HepG2 (cell line): ENCODE measurements around the gene FCER1G. TPM values are rescaled to one million over a fixed set of nuclear protein-coding genes. Genes with fewer than 3 reads are reported as not detected.
"Not testable (repeated sequence)": the region's sequence is repeated elsewhere in the genome, so short reads cannot be mapped to it uniquely, and the experiment has no call there.

Experiments
- ATAC-seq: fragments of 200-7000 bp; cut with Tn5 transposase; 3 replicates; pipeline ENCODE4 v1.9.1; 2020; ENCODE audit warnings: mild to moderate bottlenecking, moderate library complexity
- BruUV-seq: library from RNA; stranded (reverse); fragments of 400-500 nt; replicated peaks from 2 replicates; lab custom pipeline; 2021; lab: Mats Ljungman, UMichigan
- CTCF ChIA-PET: fragments of 300-600 bp; formaldehyde crosslinking; extraction: SDS; loops from one replicate; lab custom pipeline; 2021; ENCODE audit warnings: low total read pairs, inconsistent platforms, low intra/inter-chr PET ratio; lab: Yijun Ruan, JAX
- POLR2A ChIA-PET: fragments of 350-600 bp; sonication (Branson Sonifier 250); formaldehyde crosslinking; loops from one replicate; lab custom pipeline; 2020; ENCODE audit warnings: antibody characterized with exemption, inconsistent platforms; lab: Yijun Ruan, JAX
- DNase-seq: peaks from one replicate; pipeline ENCODE4 v3.0.0-alpha.2; 2015; ENCODE audit warnings: low spot score
- FAIRE-seq: peaks from 3 replicates; lab custom pipeline; 2011; peaks lifted over from hg19 to GRCh38; lab: Jason Lieb, UNC
- H2AFZ ChIP-seq: one replicate; pipeline ENCODE4 v1.6.1; 2011; ENCODE audit warnings: low read length, inconsistent platforms
- H3K27ac ChIP-seq: fragments of 300-600 bp; 3 replicates; pipeline ENCODE4 v1.8.0; 2011; ENCODE audit warnings: mixed run types, mild to moderate bottlenecking, mixed read lengths, low read length, inconsistent platforms; ENCODE audit not compliant: insufficient read depth; ENCODE audit errors: extremely low read length
- H3K27me3 ChIP-seq, 2 experiments: fragments of 200-600 bp in 1 of 2; 2 replicates in 1 of 2; 3 replicates in 1 of 2; pipeline versions ENCODE4 v1.6.0 to v1.8.0; 2011; ENCODE audit warnings: low read length in 2 of 2, mild to moderate bottlenecking in 2 of 2, moderate library complexity in 2 of 2, inconsistent platforms in 1 of 2; ENCODE audit not compliant: insufficient read depth in 2 of 2, control insufficient read depth in 1 of 2
- H3K36me3 ChIP-seq, 2 experiments: fragments of 200-600 bp in 1 of 2; replicated peaks in 1 of 2; 2 replicates in 1 of 2; 3 replicates in 1 of 2; pipeline versions ENCODE4 v1.5.1 to v1.8.0; 2011; ENCODE audit warnings: low read length in 2 of 2, inconsistent platforms in 1 of 2; ENCODE audit not compliant: insufficient read depth in 2 of 2, control insufficient read depth in 1 of 2
- H3K4me1 ChIP-seq: 2 replicates; pipeline ENCODE4 v1.5.1; 2012; ENCODE audit warnings: low read length, inconsistent platforms; ENCODE audit not compliant: insufficient read depth
- H3K4me2 ChIP-seq: 2 replicates; pipeline ENCODE4 v1.6.0; 2011; ENCODE audit warnings: low read depth, low read length, inconsistent platforms
- H3K4me3 ChIP-seq, 3 experiments: fragments of 200-600 bp in 1 of 3; sonication (generic), shearing (Covaris generic) in 1 of 3; replicated peaks in 1 of 3; 2 replicates each; pipeline ENCODE4 v1.5.1; 2011 to 2016; ENCODE audit warnings: low read length in 3 of 3, inconsistent platforms in 2 of 3, low read depth in 2 of 3, mild to moderate bottlenecking in 2 of 3, control low read depth in 1 of 3, mixed read lengths in 1 of 3; ENCODE audit not compliant: insufficient read depth in 1 of 3
- H3K79me2 ChIP-seq: one replicate; pipeline ENCODE4 v1.6.1; 2011; ENCODE audit warnings: low read length, inconsistent platforms; ENCODE audit not compliant: insufficient read depth
- H3K9ac ChIP-seq: 2 replicates; pipeline ENCODE4 v1.6.0; 2011; ENCODE audit warnings: mild to moderate bottlenecking, low read depth, low read length, inconsistent platforms; ENCODE audit not compliant: insufficient read depth
- H3K9me3 ChIP-seq: 2 replicates; pipeline ENCODE4 v1.5.1; 2012; ENCODE audit warnings: mild to moderate bottlenecking, low read length
- H4K20me1 ChIP-seq: 2 replicates; pipeline ENCODE4 v1.6.0; 2011; ENCODE audit warnings: inconsistent platforms, mild to moderate bottlenecking, low read length, moderate library complexity; ENCODE audit not compliant: insufficient read depth
- ATM ChIP-seq: fragments of 450-650 bp; IDR thresholded peaks from 2 replicates; pipeline ENCODE4 v1.7.1; 2017; ENCODE audit warnings: mild to moderate bottlenecking, borderline replicate concordance
- ELF3 ChIP-seq: IDR thresholded peaks from 2 replicates; pipeline ENCODE4 v1.6.1; 2016; ENCODE audit warnings: missing genetic modification reagents, missing compliant biosample characterization
- KAT8 ChIP-seq: IDR thresholded peaks from 2 replicates; pipeline ENCODE4 v1.6.1; 2016; ENCODE audit warnings: missing genetic modification reagents, missing compliant biosample characterization
- MAFF ChIP-seq: IDR thresholded peaks from 2 replicates; pipeline ENCODE4 v1.6.1; 2011; ENCODE audit warnings: low read depth, low read length, improper control_type of control experiment
- MAFK ChIP-seq, 2 experiments: IDR thresholded peaks in 1 of 2; conservative IDR thresholded peaks in 1 of 2; 2 replicates each; pipeline ENCODE4 v1.6.1; 2011; ENCODE audit warnings: improper control_type of control experiment in 2 of 2, low read length in 2 of 2
- NFYB ChIP-seq: sonication (generic); formaldehyde crosslinking; IDR thresholded peaks from 2 replicates; pipeline ENCODE4 v1.4.0; 2020; ENCODE audit warnings: missing genetic modification reagents
- NFYC ChIP-seq: IDR thresholded peaks from 2 replicates; pipeline ENCODE4 v1.6.1; 2016; ENCODE audit warnings: missing genetic modification reagents, missing compliant biosample characterization
- NR2F6 ChIP-seq, 2 experiments: IDR thresholded peaks; 2 replicates each; pipeline ENCODE4 v1.6.1; 2016; ENCODE audit warnings: antibody characterized with exemption in 1 of 2, mild to moderate bottlenecking in 1 of 2
- TBL1XR1 ChIP-seq: fragments of 150-350 bp; IDR thresholded peaks from 2 replicates; pipeline ENCODE4 v1.6.1; 2014; ENCODE audit warnings: borderline replicate concordance, low read length; ENCODE audit not compliant: partially characterized antibody
- ZBTB1 ChIP-seq: sonication (generic); formaldehyde crosslinking; IDR thresholded peaks from 2 replicates; pipeline ENCODE4 v1.4.0; 2020; ENCODE audit warnings: missing genetic modification reagents, borderline replicate concordance
- ZMYM4 ChIP-seq: sonication (generic); formaldehyde crosslinking; IDR thresholded peaks from 2 replicates; pipeline ENCODE4 v1.8.1; 2023; ENCODE audit warnings: mild to moderate bottlenecking, missing genetic modification reagents
- ZNF496 ChIP-seq: sonication (generic); formaldehyde crosslinking; IDR thresholded peaks from 2 replicates; pipeline ENCODE4 v1.8.1; 2023; ENCODE audit warnings: mild to moderate bottlenecking, moderate library complexity, missing genetic modification reagents; ENCODE audit not compliant: insufficient replicate concordance
- ZNF777 ChIP-seq: sonication (generic); formaldehyde crosslinking; IDR thresholded peaks from 2 replicates; pipeline ENCODE4 v1.4.0; 2020; ENCODE audit warnings: missing genetic modification reagents
- WGBS: methylation state at CpG from one replicate; pipeline ENCODE4 v1.1.6; 2017; ENCODE audit warnings: low lambda C conversion rate; 5-methylcytosine and 5-hydroxymethylcytosine counted together
- in situ Hi-C: cut with HindIII; loops from 2 replicates; pipeline ENCODE4 v1.10.0; 2017; ENCODE audit warnings: low pct_unique_long_range_greater_than_20kb; ENCODE audit not compliant: extremely low pct_ligation_motif_present
- intact Hi-C: fragments of 100-400 bp; cut with micrococcal nuclease; formaldehyde crosslinking; loops from one replicate; pipeline ENCODE4 v1.10.0; 2022; ENCODE audit not compliant: unreplicated experiment
- polyA plus RNA-seq, 8 experiments: library from polyadenylated mRNA; depleted of rRNA in 3 of 8; stranded (reverse) in 7 of 8; unstranded in 1 of 8; fragments of >200 nt; fragmentation: Illumina TruSeq in 4 of 8; extraction: Trizol in 4 of 8; gene quantifications; 2 replicates each; pipeline versions ENCODE4 v1.2.1 to v1.2.3, GENCODE V29; 2011 to 2016; ENCODE audit warnings: low read depth in 4 of 8, missing spikeins in 1 of 8, mixed read lengths in 1 of 8; ENCODE audit not compliant: insufficient read depth in 1 of 8
- total RNA-seq, 5 experiments: library from RNA; depleted of rRNA; stranded (reverse); fragments of >200 nt; fragmentation: Illumina TruSeq; extraction: Trizol; gene quantifications; 2 replicates each; pipeline ENCODE4 v1.2.3, GENCODE V29; 2016; ENCODE audit warnings: low read depth in 1 of 5
- TF ChIP-seq, protein P1 (sequence below): sonication (generic); formaldehyde crosslinking; IDR thresholded peaks from 2 replicates; pipeline ENCODE4 v1.4.0; 2020; ENCODE audit warnings: mild to moderate bottlenecking, missing genetic modification reagents
- TF ChIP-seq, protein P2 (sequence below): sonication (generic); formaldehyde crosslinking; IDR thresholded peaks from 2 replicates; pipeline ENCODE4 v1.4.0; 2020; ENCODE audit warnings: missing genetic modification reagents, mild to moderate bottlenecking, borderline replicate concordance
- TF ChIP-seq, protein P3 (sequence below): IDR thresholded peaks from 2 replicates; pipeline ENCODE4 v1.6.1; 2016; ENCODE audit warnings: low read depth

Gene FCER1G
- total and polyA plus RNA-seq, 2 of the 13 experiments (the other 11 are each of a cell fraction or from before 2014, with no cell fraction given), result 1.3 to 6.4 TPM

DNA sequence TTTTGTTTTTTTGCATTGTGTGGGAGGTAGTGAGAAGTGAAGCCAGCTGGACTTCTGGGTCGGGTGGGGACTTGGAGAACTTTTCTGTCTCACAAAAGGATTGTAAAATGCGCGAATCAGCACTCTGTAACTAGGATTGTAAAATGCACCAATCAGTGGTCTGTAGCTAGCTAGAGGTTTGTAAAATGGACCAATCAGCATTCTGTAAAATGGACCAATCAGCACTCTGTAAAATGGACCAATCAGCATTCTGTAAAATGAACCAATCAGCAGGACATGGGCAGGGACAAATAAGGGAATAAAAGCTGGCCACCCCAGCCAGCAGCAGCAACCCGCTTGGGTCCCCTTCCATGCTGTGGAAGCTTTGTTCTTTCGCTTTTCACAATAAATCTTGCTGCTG is 35.0 kb downstream of the FCER1G start:
- H3K9me3 ChIP-seq, H3K4me3 ChIP-seq, H3K9ac ChIP-seq, H3K36me3 ChIP-seq, FAIRE-seq, DNase-seq, in situ Hi-C loops, H2AFZ ChIP-seq, H3K27ac ChIP-seq, CTCF ChIA-PET, intact Hi-C loops, BruUV-seq, H4K20me1 ChIP-seq, ATAC-seq, H3K27me3 ChIP-seq, H3K79me2 ChIP-seq: not testable (repeated sequence)
- WGBS, result 72% methylated on average over 5 of the region's 5 CpGs
- POLR2A ChIA-PET, result interaction anchor here (1.1 kb wide), 2 partner anchors 24 to 48 kb away, joined by 3 to 5 read pairs; partner anchors contain the start of genes NDUFS2 and TOMM40L
- Histone ChIP-seq H3K4me1 (peaks cover 22% of the 10 kb centered on the region), H3K4me2 (0 out of 2 replicates have a peak overlapping the region, but pooled peaks have one; percentile 53)
- peak; percentile 63 for TF ChIP-seq NFYC (CRISPR knock-in tag)
- peak; percentile 44; the same call in 1 of the 2 replicates for TF ChIP-seq NFYB (CRISPR knock-in tag)
- TF ChIP-seq MAFK (conservative IDR thresholded peaks at IDR 0.05 in 1 of 2, IDR thresholded peaks at IDR 0.05 in 1 of 2; ENCODE audit: low read length in 2 of 2), result peak; percentile 10 to 56; a peak in 3 of 4 replicates
- peak; percentile 41; the same call in 1 of the 2 replicates for TF ChIP-seq MAFF

DNA sequence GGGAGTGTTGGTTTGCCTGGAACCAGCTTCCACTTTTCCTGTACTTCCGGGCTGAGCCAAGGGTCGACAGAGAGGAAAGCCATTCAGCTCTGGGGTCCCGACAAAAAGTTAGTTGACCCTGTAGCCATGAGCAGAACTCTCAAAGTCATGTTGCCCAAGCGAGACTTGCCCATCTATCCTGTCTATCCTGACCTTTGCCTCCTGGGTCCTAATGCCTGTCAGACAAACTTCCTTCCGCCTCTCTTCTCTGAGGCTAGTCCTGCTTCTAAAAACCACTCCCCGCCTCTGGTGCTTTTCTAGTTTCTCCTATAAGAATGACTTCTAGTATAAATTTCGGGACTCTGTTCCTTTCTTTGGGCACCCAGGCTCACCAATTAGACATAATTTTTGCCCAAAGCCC is 35.7 kb downstream of the FCER1G start:
- peak overlapping the region; percentile 53 for H3K4me2 ChIP-seq
- peak overlapping the region in 1 of 3 experiments; percentile 44; a peak in 2 of 6 replicates for H3K4me3 ChIP-seq
- WGBS, result 22% methylated on average over 5 of the region's 7 CpGs
- CTCF ChIA-PET, result no interaction called here
- H3K9me3 ChIP-seq, result no peaks in the 10 kb centered on the region
- no peak for ATAC-seq
- H3K27ac ChIP-seq, result no peak overlapping the region
- no peaks in the 10 kb centered on the region for H3K36me3 ChIP-seq
- no peaks in the 10 kb centered on the region for H4K20me1 ChIP-seq
- POLR2A ChIA-PET, result interaction anchor here (1.1 kb wide), 1 partner anchor 25 kb away, joined by 5 read pairs; the partner anchor contains the start of gene TOMM40L
- no TSS peak for BruUV-seq
- H2AFZ ChIP-seq, result no peak overlapping the region
- in situ Hi-C loops, result no loop called here
- no peak for DNase-seq
- peaks cover 29% of the 10 kb centered on the region for H3K4me1 ChIP-seq
- H3K9ac ChIP-seq, result no peak overlapping the region
- FAIRE-seq, result peak; percentile 43
- peaks cover 0 to 1% of the 10 kb centered on the region in 2 experiments; a peak in 2 of 5 replicates for H3K27me3 ChIP-seq
- intact Hi-C loops, result no loop called here
- no peaks in the 10 kb centered on the region for H3K79me2 ChIP-seq
- no peak for TF ChIP-seq ZBTB1
- no peak for TF ChIP-seq TBL1XR1
- TF ChIP-seq KAT8 (CRISPR knock-in tag), result no peak
- TF ChIP-seq, protein P1, sequence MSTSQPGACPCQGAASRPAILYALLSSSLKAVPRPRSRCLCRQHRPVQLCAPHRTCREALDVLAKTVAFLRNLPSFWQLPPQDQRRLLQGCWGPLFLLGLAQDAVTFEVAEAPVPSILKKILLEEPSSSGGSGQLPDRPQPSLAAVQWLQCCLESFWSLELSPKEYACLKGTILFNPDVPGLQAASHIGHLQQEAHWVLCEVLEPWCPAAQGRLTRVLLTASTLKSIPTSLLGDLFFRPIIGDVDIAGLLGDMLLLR (CRISPR knock-in tag), result no peak
- TF ChIP-seq, protein P2, sequence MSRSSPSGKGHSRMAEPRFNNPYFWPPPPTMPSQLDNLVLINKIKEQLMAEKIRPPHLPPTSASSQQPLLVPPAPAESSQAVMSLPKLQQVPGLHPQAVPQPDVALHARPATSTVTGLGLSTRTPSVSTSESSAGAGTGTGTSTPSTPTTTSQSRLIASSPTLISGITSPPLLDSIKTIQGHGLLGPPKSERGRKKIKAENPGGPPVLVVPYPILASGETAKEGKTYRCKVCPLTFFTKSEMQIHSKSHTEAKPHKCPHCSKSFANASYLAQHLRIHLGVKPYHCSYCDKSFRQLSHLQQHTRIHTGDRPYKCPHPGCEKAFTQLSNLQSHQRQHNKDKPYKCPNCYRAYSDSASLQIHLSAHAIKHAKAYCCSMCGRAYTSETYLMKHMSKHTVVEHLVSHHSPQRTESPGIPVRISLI (CRISPR knock-in tag), result no peak
- no peak for TF ChIP-seq ATM
- no peak for TF ChIP-seq NR2F6 (IDR thresholded peaks at IDR 0.05)
- TF ChIP-seq NR2F6 (CRISPR knock-in tag; IDR thresholded peaks at IDR 0.05), result peak; percentile 15; the same call in 1 of the 2 replicates
- peak; percentile 50; the same call in 1 of the 2 replicates for TF ChIP-seq ZMYM4 (CRISPR knock-in tag)
- TF ChIP-seq ZNF777, result no peak
- TF ChIP-seq, protein P3, sequence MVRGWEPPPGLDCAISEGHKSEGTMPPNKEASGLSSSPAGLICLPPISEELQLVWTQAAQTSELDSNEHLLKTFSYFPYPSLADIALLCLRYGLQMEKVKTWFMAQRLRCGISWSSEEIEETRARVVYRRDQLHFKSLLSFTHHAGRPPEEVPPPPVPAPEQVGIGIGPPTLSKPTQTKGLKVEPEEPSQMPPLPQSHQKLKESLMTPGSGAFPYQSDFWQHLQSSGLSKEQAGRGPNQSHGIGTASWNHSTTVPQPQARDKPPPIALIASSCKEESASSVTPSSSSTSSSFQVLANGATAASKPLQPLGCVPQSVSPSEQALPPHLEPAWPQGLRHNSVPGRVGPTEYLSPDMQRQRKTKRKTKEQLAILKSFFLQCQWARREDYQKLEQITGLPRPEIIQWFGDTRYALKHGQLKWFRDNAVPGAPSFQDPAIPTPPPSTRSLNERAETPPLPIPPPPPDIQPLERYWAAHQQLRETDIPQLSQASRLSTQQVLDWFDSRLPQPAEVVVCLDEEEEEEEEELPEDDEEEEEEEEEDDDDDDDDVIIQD (CRISPR knock-in tag), result no peak
- 0 out of 2 replicates have a peak, but pooled peaks have one; percentile 47 for TF ChIP-seq ELF3 (CRISPR knock-in tag)
- no peak for TF ChIP-seq ZNF496 (CRISPR knock-in tag)
